A549 (cell line): ENCODE results near the gene SPSB1. TPM values are rescaled to one million over a fixed set of nuclear protein-coding genes. Genes with fewer than 3 reads are reported as not detected.

Experiments
- ATAC-seq, 2 experiments: fragments of 200-7000 bp in 1 of 2; fragments of >200 bp in 1 of 2; cut with Nextera tagmentation in 1 of 2; cut with Tn5 transposase in 1 of 2; 3 replicates each; pipeline versions ENCODE4 v1.8.0 to v1.9.1; 2018 to 2020; ENCODE audit warnings: mild to moderate bottlenecking in 1 of 2, moderate library complexity in 1 of 2
- CTCF ChIA-PET: fragments of 300-600 bp; sonication (Branson Sonifier 250); formaldehyde crosslinking; extraction: SDS; loops from one replicate; lab custom pipeline; 2021; ENCODE audit warnings: antibody characterized with exemption, inconsistent platforms; lab: Yijun Ruan, JAX
- POLR2A ChIA-PET: fragments of 350-600 bp; formaldehyde crosslinking; extraction: SDS; loops from one replicate; lab custom pipeline; 2021; ENCODE audit warnings: antibody characterized with exemption, inconsistent platforms; lab: Yijun Ruan, JAX
- DNase-seq, 2 experiments: peaks; one replicate each; pipeline versions ENCODE4 v3.0.0 to v3.0.0-alpha.2; 2011 to 2016; ENCODE audit warnings: low read depth in 1 of 2, low spot score in 1 of 2
- FAIRE-seq: peaks from 2 replicates; lab custom pipeline; 2011; peaks lifted over from hg19 to GRCh38; lab: Jason Lieb, UNC
- H3K27ac ChIP-seq, 2 experiments: fragments of >200 bp; sonication (Bioruptor Twin); formaldehyde crosslinking; 3 replicates each; pipeline ENCODE4 v1.5.1; 2016 to 2017
- H3K4me1 ChIP-seq: fragments of >200 bp; sonication (Bioruptor Twin); formaldehyde crosslinking; 3 replicates; pipeline ENCODE4 v1.6.1; 2016
- H3K4me2 ChIP-seq: fragments of >200 bp; sonication (Bioruptor Twin); formaldehyde crosslinking; 3 replicates; pipeline ENCODE4 v1.6.1; 2016
- H3K4me3 ChIP-seq: fragments of >200 bp; sonication (Bioruptor Twin); formaldehyde crosslinking; 3 replicates; pipeline ENCODE4 v1.5.1; 2016
- H3K9me3 ChIP-seq: fragments of >200 bp; sonication (Bioruptor Twin); formaldehyde crosslinking; 3 replicates; pipeline ENCODE4 v1.6.1; 2016
- ATOH8 ChIP-seq: fragments of 250-450 bp; sonication (Bioruptor Pico); IDR thresholded peaks from 2 replicates; pipeline ENCODE4 v1.5.0; 2020; ENCODE audit warnings: low read depth, mild to moderate bottlenecking, moderate library complexity
- BCL3 ChIP-seq: fragments of >200 bp; sonication (Bioruptor Twin); formaldehyde crosslinking; IDR thresholded peaks from 3 replicates; pipeline ENCODE4 v1.6.1; 2016
- CBX2 ChIP-seq: fragments of 200-600 bp; sonication (generic); IDR thresholded peaks from 2 replicates; pipeline ENCODE4 v1.6.1; 2016; ENCODE audit warnings: low read depth, mild to moderate bottlenecking, borderline replicate concordance
- CEBPB ChIP-seq, 2 experiments: fragments of >200 bp in 1 of 2; sonication (Bioruptor Twin) in 1 of 2; formaldehyde crosslinking in 1 of 2; IDR thresholded peaks; 2 replicates each; pipeline ENCODE4 v1.6.1; 2012 to 2016
- CHD2 ChIP-seq: fragments of 150-350 bp; IDR thresholded peaks from 2 replicates; pipeline ENCODE4 v1.6.1; 2014; ENCODE audit warnings: low read length; ENCODE audit not compliant: partially characterized antibody
- CTCF ChIP-seq: fragments of >200 bp; sonication (Bioruptor Twin); formaldehyde crosslinking; IDR thresholded peaks from 3 replicates; pipeline ENCODE4 v1.5.1; 2016
- ELK1 ChIP-seq: fragments of 150-350 bp; IDR thresholded peaks from 2 replicates; pipeline ENCODE4 v1.6.1; 2014; ENCODE audit warnings: low read depth, mild to moderate bottlenecking, low read length
- EP300 ChIP-seq, 2 experiments: fragments of >200 bp; sonication (Bioruptor Twin); formaldehyde crosslinking; IDR thresholded peaks; 2 replicates in 1 of 2; 3 replicates in 1 of 2; pipeline ENCODE4 v1.6.1; 2016 to 2017
- FOSB ChIP-seq: fragments of 250-450 bp; sonication (Bioruptor Pico); IDR thresholded peaks from 2 replicates; pipeline ENCODE4 v1.5.0; 2020; ENCODE audit warnings: mild to moderate bottlenecking, moderate library complexity
- FOSL2 ChIP-seq, 2 experiments: fragments of 450-650 bp in 1 of 2; fragments of >200 bp in 1 of 2; sonication (Bioruptor Twin) in 1 of 2; formaldehyde crosslinking; IDR thresholded peaks; 2 replicates each; pipeline versions ENCODE4 v1.5.0 to v1.6.1; 2016 to 2020; ENCODE audit warnings: mild to moderate bottlenecking in 1 of 2, moderate library complexity in 1 of 2
- FOXS1 ChIP-seq: fragments of 250-450 bp; sonication (Bioruptor Pico); IDR thresholded peaks from 2 replicates; pipeline ENCODE4 v1.5.0; 2020; ENCODE audit warnings: mild to moderate bottlenecking, moderate library complexity
- HDAC2 ChIP-seq: fragments of 200-600 bp; sonication (generic); IDR thresholded peaks from 2 replicates; pipeline ENCODE4 v1.6.1; 2016
- HES2 ChIP-seq: fragments of >200 bp; sonication (Bioruptor Twin); formaldehyde crosslinking; IDR thresholded peaks from 2 replicates; pipeline ENCODE4 v1.6.1; 2016
- HOXA7 ChIP-seq: fragments of 250-450 bp; sonication (Bioruptor Pico); IDR thresholded peaks from 2 replicates; pipeline ENCODE4 v1.5.0; 2020; ENCODE audit warnings: mild to moderate bottlenecking, moderate library complexity
- MAX ChIP-seq: IDR thresholded peaks from 2 replicates; pipeline ENCODE4 v1.6.1; 2012
- POLR2AphosphoS2 ChIP-seq: conservative IDR thresholded peaks from 2 replicates; pipeline ENCODE4 v1.6.1; 2012; ENCODE audit warnings: low read length, improper control_type of control experiment, inconsistent platforms
- RAD21 ChIP-seq, 2 experiments: fragments of >200 bp in 1 of 2; sonication (Bioruptor Twin) in 1 of 2; formaldehyde crosslinking in 1 of 2; IDR thresholded peaks in 1 of 2; conservative IDR thresholded peaks in 1 of 2; 2 replicates in 1 of 2; 3 replicates in 1 of 2; pipeline ENCODE4 v1.6.1; 2012 to 2018; ENCODE audit warnings: inconsistent platforms in 1 of 2
- RARB ChIP-seq: fragments of 250-450 bp; sonication (Bioruptor Pico); IDR thresholded peaks from 2 replicates; pipeline ENCODE4 v1.8.0; 2021; ENCODE audit warnings: mild to moderate bottlenecking, moderate library complexity
- REST ChIP-seq: fragments of 200-600 bp; sonication (generic); IDR thresholded peaks from 2 replicates; pipeline ENCODE4 v1.6.1; 2016; ENCODE audit warnings: antibody characterized with exemption, mild to moderate bottlenecking, moderate library complexity
- RFX5 ChIP-seq: fragments of 450-650 bp; IDR thresholded peaks from 2 replicates; pipeline ENCODE4 v1.7.1; 2014; ENCODE audit warnings: antibody characterized with exemption, mild to moderate bottlenecking, moderate library complexity
- RNF2 ChIP-seq: fragments of 200-600 bp; sonication (generic); IDR thresholded peaks from 2 replicates; pipeline ENCODE4 v1.6.1; 2016; ENCODE audit warnings: low read depth, mild to moderate bottlenecking, antibody characterized with exemption, moderate library complexity, borderline replicate concordance
- ZSCAN20 ChIP-seq: fragments of 250-450 bp; sonication (Bioruptor Pico); IDR thresholded peaks from 2 replicates; pipeline ENCODE4 v1.8.0; 2022; ENCODE audit warnings: mild to moderate bottlenecking, moderate library complexity
- WGBS: methylation state at CpG from one replicate; pipeline ENCODE4 v1.1.6; 2017; ENCODE audit errors: missing lambda C conversion rate; 5-methylcytosine and 5-hydroxymethylcytosine counted together
- polyA plus RNA-seq, 4 experiments: library from polyadenylated mRNA; depleted of rRNA in 3 of 4; stranded (reverse); fragments of >200 nt; fragmentation: RNase III in 1 of 4; extraction: RNeasy Plus Mini Kit Qiagen cat#74134 plus additional on column Dnase treatment in 1 of 4; gene quantifications; 2 replicates in 3 of 4; 3 replicates in 1 of 4; pipeline ENCODE4 v1.2.3, GENCODE V29; 2011 to 2017

The SPSB1 gene
- polyA plus RNA-seq, 2 of the 4 experiments (the other 2 are of a cell fraction) = 22.3 to 23.7 TPM

- TF ChIP-seq FOSL2 (IDR thresholded peaks at IDR 0.05) = no peak
- no peak for TF ChIP-seq FOSL2 (CRISPR knock-in tag; IDR thresholded peaks at IDR 0.05)
- TF ChIP-seq RAD21 (conservative IDR thresholded peaks at IDR 0.05 in 1 of 2, IDR thresholded peaks at IDR 0.05 in 1 of 2) = no peak
- no peak for TF ChIP-seq FOSB (CRISPR knock-in tag)
Measured at GRCh38 chr1:9271283-9271682, 21.4 kb upstream of the SPSB1 start (continued).

- FAIRE-seq = no peak
- no peak overlapping the region for H3K27ac ChIP-seq
- 95% methylated on average over 15 of the region's 24 CpGs for WGBS
- no peak overlapping the region for H3K4me2 ChIP-seq
- POLR2A ChIA-PET = no interaction called here
- TF ChIP-seq FOSB (CRISPR knock-in tag) (no peak), HOXA7 (CRISPR knock-in tag) (no peak), BCL3 (no peak), FOXS1 (no peak)
- TF ChIP-seq, all 56 proteins: peak for 0
- ATAC-seq (no peak), DNase-seq (no peak)
- CTCF ChIA-PET = interaction anchor here (0.5 to 1.6 kb wide), 4 partner anchors 17 to 220 kb away, joined by 3 to 6 read pairs (median 4); no protein-coding TSS in a partner anchor
- Histone ChIP-seq H3K4me1 (peaks cover 6% of the 10 kb centered on the region; the same call in 2 of the 3 replicates), H3K9me3 (no peaks in the 10 kb centered on the region), H3K4me3 (no peak overlapping the region)
Measured at GRCh38 chr1:9271861-9272595, 20.7 kb upstream of the SPSB1 start.

- POLR2A ChIA-PET = no interaction called here
- ATAC-seq = no peak; a peak in 1 of 6 replicates
- CTCF ChIA-PET = interaction anchor here (0.9 to 1.6 kb wide), 3 partner anchors 16 to 221 kb away, joined by 4 read pairs; no protein-coding TSS in a partner anchor
- Histone ChIP-seq H3K9me3 (no peaks in the 10 kb centered on the region), H3K27ac (no peak overlapping the region), H3K4me2 (no peak overlapping the region), H3K4me3 (no peak overlapping the region), H3K4me1 (peaks cover 6% of the 10 kb centered on the region; the same call in 2 of the 3 replicates)
- FAIRE-seq = no peak
- DNase-seq = no peak
- 75% methylated on average over 8 of the region's 11 CpGs for WGBS
- no peak for TF ChIP-seq ELK1
- TF ChIP-seq HES2 = no peak
- TF ChIP-seq HDAC2 = no peak
- no peak for TF ChIP-seq CHD2
- TF ChIP-seq RFX5 = no peak
- no peak for TF ChIP-seq CTCF
- no peak for TF ChIP-seq MAX
- TF ChIP-seq CEBPB (IDR thresholded peaks at IDR 0.05) = no peak
- no peak for TF ChIP-seq ATOH8 (CRISPR knock-in tag)
- no peak for TF ChIP-seq ZSCAN20
- TF ChIP-seq EP300 (IDR thresholded peaks at IDR 0.05) = no peak
- no peak for TF ChIP-seq CBX2
- TF ChIP-seq RARB (CRISPR knock-in tag) = no peak
- no peak for TF ChIP-seq POLR2AphosphoS2
- no peak for TF ChIP-seq FOSL2 (IDR thresholded peaks at IDR 0.05)
- TF ChIP-seq FOSL2 (CRISPR knock-in tag; IDR thresholded peaks at IDR 0.05) = no peak
- no peak for TF ChIP-seq REST
- TF ChIP-seq RNF2 = no peak
Measured at GRCh38 chr1:9273177-9273576, 19.5 kb upstream of the SPSB1 start.
